ENCODE measurements around the gene BOC.

DNA sequence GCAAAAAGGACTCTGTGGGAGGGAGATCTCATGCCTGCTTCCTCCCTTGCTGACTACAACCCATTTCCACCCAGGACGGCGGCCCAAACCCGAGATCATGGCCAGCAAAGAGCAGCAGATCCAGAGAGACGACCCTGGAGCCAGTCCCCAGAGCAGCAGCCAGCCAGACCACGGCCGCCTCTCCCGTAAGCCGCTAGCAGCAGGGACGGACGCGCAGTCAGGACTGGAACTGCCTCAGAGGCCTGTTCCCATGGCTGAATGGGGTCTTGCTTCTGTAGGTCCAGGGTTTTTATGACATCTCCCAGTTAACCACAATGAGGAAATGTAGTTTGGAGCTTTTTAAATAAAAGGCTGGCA, 67.2 kb downstream of the BOC start:
- TF ChIP-seq MAX (IDR thresholded peaks at IDR 0.05) (no peak), YY1 (IDR thresholded peaks at IDR 0.05; ENCODE audit: low read depth) (no peak), FOXM1 (IDR thresholded peaks at IDR 0.05; ENCODE audit: borderline replicate concordance, low read depth) (no peak), EP300 (IDR thresholded peaks at IDR 0.05; ENCODE audit: borderline replicate concordance) (no peak), CREB1 (IDR thresholded peaks at IDR 0.05; ENCODE audit: low read depth) (no peak), REST (IDR thresholded peaks at IDR 0.05; ENCODE audit: low read depth) (no peak)
